Activated CD4-positive, alpha-beta T cell treated with anti-CD3 and anti-CD28 coated beads, Interleukin-2, amount 50 U/mL, for 48 hours (primary cell): ENCODE measurements around the gene NECTIN1.

Experiments
- DNase-seq, 2 experiments: peaks; one replicate each; pipeline ENCODE4 v3.0.0-alpha.2; 2020

Gene NECTIN1

DNA sequence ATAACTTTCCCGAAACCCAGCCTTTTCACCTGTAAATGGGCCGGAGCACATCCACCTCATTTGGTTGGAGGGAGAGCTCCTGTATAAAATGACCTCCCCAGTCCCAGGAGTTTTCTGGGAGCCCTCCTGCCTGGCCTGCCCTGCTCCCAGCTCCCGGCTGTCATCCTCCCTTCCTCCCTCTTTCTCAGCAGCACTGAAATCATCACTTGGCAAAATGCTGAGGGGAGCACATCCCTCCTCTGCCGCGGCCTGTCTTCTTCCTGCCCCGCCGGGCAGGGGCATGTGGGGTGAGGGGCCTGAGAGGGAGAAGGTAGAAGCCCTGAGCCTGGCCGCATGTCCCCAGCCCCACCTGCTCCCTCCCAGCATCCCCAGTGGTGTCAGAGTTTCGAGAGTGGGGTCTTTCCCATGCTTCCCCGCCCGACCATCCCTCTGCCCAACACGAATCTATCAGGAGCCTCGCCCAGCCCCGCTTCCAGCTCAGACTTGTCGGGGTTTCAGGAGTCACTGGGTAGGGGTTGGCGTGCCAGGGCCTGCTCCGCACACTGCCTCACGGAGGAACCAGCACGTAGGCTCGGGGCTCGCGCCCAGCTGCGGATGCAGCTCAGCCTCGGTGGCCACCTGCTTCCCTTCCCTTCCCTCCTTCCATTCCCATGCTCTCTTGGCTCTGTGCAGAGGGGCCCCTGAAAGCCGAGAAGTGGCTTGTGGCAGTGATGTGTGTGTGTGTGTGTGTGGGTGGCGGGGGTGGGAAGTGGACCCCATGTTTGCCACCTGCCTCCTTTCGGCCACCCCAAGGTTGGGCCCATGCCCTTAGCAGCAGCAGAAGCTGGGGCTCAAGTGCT, 37.1 kb downstream of the NECTIN1 start:
- DNase-seq, result no peak

DNA sequence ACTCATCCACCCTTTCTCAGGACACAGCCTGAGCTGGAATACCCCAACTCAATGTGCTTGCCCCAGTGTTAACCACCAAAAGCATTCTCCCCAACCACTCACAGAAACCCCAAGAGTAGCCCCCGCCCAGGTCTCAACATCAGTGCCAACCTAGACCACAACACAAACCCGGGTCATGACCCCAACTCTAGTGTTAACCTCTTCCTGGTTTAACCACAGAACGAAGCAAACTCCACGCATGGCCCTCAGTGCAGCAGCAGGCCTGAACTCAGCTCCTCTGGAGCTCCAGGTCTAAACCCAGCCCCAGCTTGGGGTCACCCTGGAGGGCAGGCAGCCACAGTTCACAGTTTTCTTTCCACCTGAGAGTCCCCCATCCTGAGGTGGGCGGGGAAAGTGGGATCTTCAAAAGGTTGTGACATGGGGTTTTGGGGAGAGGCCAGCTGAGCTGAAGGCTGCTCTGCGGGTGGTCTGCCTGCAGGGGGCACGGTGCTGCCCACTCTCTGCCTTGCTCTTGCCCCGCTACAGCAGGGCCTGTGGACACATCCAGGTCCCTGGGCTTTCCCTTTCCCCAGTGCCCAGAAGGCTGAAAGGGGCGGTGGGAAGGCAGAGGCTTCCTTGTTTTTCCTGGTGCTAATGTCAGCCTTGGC, 37.9 kb downstream of the NECTIN1 start:
- peak in 1 of 2 experiments; percentile 29 for DNase-seq

DNA sequence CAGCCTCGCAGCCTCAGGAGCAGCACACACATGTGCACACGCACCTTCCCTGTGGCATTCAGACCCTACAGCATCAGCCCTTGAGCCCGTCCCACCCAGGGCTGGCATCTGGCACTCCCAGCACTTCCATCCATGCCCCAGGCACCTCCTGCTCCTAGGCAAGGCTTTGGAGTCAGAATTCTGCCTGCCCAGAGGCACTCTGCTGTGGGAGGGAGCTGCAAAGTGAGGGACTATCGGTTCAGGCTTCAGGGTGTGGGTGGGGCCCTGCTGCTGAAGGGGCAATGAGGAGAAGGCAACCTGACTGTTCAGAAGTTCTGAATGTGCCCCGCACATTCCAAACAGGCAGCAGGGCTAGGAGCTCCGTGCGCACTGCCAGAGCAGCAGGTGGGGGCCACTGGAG, 39.7 kb downstream of the NECTIN1 start:
- DNase-seq, result no peak

DNA sequence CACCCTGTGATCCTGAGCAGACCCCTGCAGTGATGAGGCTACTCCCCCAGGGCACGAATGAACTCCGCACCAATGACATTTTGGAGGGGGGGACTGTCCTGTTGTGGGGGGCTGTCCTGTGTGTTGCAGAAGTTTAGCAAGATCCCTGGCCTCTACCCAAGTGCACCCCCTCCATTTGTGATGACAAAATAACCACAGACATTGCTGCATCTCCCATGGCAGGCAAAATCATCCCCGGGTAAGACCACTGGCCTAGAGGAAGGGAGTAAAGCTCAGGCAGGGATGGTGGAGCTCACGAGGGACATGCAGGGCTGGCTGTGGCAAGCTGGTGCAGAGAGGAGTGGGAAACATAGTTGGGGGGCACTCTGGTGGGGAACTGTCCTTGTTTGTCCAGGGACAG, 40.6 kb downstream of the NECTIN1 start:
- DNase-seq, result no peak

DNA sequence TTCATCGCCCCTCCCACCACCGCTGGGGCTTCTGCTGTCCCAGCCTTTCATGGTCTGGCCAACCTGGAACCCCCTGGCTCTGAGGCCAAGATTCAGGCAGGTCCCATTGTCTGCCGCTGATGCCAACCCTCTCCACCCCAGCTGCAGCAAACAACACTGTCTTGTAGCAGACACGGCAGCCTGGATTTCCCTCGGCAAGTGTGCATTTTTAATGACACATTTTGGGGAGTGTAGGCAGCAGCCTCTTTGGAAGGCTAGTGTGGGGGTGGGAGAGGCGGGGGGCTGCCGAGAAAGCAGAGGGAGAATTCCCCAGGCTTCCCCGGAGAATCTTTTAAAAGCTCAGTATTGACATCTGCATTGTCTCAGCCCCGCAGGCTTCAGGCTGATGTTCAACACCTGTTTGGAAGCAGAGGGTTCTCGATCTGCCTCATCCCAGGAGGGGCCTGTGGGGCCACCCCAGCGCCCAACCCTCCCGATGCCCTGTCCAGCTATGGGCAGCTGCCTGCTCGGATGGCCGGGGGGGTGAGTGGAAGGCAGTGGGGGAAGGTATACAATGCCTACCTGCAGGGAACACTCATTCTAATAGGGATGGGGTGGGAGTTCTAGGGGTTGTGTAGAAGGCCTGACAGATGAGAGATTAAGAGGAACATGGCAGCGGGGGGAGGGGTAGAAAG, 41.5 kb downstream of the NECTIN1 start:
- DNase-seq, result no peak

DNA sequence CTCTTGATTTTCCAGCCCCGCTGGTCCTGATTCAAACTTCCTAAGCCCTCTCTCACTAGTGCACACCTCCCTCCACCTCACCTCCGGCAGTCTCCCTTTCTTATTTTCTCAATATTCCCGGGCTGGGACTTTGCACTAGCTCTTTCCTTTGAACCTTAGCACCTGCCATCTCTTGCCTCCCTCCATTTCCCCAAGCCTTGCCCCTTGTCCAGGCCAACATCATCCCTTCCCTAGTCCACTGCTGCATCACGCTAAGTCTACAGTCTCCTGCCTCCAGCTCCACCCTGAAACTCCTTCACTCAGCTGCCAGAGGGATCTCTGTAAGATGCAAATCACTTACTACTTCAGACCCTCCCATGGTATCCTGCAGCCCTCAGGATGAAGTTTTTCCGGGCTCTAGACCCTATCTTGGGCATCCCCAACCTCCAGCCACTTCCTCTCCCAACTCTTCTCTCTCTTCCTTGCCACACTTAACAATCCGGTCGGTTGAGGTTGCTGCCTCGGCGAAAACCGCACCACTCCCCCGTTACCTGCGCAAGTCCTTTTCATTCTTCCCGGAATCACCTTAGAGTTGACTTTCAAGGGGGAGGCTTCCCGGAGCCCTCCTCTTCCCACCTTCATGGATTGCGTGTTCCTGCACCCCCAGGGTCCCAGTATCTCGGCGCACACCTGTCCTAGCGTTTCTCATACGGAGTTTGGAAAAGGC, 42.7 kb downstream of the NECTIN1 start:
- no peak for DNase-seq

DNA sequence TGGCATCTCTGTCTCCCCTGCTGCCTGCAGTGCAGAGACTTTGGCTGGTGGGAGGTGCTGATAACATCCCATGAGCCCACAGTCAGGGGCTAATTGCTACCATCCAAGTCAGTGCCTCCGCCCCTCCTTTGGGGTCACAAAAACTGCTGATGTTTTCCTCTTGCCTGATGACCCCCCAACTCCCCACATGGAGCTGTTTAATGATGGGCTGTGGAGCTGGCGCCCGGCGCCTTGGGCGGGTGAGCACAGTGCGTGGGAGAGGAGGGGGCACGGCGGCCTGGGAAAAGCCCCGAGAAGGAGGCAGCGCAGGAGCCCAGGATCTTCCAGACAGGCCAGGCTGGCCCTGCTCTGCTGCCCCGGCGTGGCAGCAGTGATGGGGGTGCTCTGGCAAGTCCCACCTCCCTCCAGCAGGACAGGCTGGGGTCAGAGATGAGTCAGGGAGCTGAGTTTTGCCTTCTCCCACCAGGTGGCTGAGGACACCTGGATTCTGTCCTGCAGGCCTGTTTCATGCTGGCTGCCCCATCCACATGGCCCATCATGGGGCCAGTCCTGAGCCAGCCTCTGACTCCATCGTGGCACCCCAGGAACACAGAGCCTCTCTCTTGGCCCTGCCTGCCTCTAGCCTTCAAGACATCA, 43.8 kb downstream of the NECTIN1 start:
- DNase-seq, result no peak

DNA sequence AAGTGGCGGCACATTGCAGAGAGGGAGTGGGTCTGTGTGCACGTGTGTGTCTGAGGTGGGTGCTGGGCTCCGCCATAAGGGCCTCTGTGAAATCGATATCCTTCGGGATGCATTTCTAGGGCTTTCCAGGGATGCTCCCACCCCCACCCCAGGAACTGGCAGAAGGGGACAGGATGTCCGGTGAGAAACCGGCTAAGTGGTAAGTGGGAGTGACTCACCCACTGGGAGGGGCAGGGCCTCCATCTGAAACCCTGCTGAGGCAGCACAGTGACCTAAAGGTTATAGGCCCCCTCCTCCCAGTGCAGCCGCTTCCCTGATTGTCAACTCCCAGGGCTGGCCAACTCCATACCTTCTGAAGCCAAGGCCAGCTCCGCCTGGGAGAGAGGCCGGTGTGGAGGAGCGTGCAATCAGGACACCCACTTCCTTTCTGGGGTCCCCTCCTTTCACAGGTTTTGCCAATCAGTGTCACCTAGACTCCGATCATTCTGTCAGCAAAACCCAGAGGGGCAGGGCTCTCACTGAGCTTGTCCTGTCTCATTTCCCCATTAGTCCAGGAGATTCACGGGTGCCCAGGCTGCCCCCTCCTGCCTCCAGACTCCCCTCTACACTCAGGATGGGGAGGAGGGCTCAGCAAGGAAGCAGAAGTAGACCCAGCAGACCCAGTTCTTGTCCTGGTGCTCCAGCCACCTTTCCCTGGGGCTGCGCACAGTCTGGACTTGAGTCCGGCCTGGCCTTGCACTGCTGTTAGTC, 44.5 kb downstream of the NECTIN1 start:
- no peak for DNase-seq

DNA sequence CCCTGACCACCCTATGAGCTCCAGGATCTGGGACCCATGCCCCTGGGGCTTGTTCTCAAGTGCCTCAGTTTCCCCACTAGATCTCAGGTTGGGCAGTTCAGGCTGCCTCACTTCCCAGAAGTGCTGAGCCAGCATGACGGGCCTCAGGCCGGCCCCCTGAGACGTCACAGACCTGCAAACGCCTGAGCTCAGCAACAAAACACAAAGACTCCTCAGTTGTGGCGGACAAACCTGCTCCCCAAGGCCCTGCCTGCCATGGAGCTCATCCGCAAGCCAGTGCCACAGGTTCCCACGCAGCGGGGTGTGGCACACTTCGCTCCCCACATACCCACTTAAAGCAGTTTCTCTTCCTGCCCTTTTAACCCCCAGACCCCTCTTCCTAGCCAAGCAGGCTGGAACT, 45.2 kb downstream of the NECTIN1 start:
- no peak for DNase-seq

DNA sequence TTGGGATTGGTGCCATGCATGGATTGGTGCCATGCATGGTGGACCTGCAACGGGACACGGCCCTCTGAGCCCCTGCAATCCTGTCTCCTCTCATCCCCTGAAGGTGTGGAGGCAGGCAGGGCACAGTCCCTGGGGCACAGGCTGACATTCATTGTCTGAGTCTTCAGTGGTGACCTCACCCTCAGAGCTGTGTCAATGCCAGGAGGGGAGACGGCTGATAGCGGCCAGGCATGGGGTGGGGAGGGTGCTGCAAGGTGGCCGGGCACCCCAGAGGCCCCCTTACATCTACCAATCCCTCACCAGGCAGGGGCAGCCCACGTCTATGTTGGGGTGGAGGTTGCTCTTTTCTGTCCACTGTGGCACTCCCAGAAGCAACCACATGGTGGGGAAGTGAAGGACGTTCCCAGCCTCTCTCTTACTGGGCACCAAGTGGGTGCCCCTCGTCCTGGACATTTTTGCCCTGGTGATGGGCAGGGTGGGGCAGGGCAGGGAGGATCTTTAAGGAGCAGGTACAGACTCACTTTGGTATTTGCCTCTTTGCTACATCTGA, 47.6 kb downstream of the NECTIN1 start:
- no peak for DNase-seq

DNA sequence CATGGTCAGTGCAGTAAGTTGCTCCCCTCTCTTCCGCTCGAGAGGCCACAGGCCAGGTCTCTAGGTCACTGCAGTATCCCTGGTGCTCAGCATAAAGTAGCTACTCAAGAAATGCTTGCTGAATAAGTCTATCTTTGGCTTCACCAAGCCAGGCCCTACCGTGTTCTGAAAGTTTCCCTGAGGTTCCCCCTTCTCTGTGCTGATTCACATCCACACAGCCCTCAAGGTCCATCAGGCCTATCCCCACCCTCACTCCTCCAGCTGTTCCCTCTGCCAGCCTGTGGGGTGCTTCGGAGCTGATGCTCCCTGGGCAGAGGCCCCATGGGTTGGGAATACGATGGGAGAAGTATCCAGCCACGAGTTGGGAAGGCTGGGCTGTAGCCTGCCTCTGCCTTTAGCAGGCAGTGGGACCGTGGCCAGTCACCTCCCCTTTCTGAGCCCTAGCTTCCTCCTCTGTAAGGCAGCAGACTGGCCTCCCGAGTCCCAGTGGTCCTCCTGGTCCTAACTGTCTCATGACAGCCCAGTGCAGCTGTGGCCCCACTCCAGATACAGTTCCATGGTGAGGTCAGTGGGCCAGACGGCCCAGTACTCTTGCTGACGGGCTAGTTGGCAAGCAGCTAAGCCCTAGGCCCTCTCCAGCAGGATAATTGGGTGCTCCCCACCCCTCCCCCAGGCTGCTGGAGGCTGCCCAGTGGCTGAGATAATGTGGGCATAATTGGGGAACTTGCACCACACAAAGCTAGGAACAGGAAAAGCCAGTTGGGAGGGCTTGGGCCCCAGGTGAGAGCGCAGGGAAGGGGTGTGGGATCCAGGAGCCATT, 48.2 kb downstream of the NECTIN1 start:
- no peak for DNase-seq

DNA sequence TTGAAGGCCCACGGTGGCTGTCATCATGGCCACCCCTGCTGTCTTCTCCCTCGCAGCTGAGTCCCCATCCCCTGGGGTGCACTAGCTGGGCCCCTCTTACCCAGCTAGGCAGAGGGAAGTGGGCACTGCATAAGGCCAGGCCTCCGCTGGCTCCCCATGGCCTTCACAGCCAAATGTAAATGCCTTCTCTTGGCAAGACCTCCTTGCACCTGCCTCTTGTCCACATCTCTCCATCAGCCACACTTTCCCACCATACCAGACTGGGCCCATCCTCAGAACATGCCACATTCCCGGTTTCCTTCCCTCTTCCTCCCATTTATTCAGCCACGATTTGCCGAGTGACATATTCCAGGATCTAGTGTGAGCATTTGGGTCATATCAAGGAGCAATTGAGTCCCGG, 49.7 kb downstream of the NECTIN1 start:
- no peak for DNase-seq

DNA sequence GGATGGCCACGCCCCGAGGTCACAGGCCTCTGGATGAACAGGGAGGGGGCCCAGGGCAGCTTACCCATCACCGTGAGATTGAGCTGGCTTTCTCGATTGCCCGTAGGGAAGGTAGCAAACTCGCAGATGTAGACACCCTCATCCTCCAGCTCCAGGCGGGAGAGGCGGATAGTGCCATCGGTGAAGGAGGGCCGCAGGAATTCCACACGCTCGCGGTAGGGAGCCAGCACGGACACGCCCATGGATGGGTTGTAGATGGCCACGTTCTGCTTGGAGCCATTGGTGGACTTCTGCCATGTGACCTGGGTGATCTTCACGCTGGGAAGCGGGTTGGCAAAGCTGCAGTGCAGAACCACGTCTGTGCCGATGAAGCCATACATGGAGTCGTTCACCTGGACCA, 50.6 kb downstream of the NECTIN1 start:
- DNase-seq, result no peak

DNA sequence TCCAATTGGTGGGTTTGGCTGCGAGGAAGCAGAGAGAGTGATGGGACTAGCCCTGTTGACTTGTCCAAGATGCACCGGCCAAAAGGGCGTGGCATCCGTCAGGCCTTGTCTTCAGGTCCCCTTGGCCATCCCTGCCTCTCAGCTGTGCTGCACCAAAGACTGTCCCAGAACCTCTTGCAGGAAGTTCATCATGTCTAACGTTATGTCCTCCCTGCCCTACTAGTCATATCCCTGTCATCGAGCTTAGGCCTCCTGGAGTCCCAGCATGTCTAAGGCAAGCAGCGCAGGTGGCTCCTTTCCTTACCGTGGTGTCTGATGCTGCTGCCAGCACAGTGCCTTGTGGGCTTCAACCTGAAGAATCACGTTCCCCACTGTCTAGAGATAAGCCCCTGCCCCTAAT, 51.2 kb downstream of the NECTIN1 start:
- no peak for DNase-seq

DNA sequence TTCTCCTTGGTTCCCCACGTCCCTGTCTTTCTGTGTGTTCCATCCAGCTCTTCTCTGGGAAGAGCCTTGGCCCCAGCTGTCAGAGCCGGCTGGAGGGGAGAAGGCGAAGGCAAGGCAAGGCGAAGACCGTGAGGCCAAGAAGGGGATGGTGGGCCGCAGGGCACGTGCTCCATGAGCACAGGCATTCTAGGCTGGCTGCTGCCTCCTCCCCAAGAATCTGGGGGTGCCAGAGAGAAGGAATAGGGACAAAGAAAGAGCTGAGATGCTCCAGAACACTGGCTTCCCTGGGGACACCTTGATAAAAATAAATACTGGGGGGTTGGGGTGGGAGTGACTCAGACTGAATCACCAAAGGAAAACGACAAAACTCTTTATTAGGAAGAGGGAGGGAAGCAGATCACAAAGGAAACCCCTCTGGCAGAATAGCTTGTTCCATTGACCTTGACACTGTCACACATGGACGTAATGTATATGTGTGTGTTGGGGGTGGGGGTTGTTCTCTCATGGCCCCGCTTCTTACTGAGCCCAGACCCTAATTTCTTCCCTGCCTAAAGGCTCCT, 52.5 kb downstream of the NECTIN1 start:
- DNase-seq, result no peak

DNA sequence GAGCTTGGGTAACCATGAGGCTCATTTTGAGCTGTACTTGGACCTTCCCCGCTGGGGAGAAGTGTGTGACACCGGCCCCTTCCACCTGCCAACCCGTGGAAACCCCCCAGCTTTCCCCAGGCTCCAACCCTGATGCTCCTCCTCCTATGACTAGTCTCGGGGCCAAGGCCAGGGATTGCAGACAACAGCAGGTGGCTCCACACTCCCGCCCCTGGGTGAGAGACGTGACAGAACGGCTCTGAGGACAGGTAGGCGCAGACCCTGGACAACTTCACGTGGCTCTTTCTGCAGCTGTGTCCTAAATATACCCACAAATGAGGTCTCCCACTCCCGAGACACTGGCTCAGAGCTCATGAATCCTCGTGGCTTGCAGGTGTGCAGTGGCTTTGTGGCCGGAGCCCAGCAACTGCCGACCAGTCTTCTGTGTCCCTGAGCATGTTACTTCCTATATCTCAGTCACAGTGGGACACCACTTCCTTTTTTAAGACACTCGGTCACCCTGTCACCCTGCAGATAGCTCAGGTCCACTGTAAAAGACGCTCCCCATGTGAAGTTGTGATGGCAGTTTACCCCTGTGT, 55.2 kb downstream of the NECTIN1 start:
- DNase-seq, result peak; percentile 37 to 47

DNA sequence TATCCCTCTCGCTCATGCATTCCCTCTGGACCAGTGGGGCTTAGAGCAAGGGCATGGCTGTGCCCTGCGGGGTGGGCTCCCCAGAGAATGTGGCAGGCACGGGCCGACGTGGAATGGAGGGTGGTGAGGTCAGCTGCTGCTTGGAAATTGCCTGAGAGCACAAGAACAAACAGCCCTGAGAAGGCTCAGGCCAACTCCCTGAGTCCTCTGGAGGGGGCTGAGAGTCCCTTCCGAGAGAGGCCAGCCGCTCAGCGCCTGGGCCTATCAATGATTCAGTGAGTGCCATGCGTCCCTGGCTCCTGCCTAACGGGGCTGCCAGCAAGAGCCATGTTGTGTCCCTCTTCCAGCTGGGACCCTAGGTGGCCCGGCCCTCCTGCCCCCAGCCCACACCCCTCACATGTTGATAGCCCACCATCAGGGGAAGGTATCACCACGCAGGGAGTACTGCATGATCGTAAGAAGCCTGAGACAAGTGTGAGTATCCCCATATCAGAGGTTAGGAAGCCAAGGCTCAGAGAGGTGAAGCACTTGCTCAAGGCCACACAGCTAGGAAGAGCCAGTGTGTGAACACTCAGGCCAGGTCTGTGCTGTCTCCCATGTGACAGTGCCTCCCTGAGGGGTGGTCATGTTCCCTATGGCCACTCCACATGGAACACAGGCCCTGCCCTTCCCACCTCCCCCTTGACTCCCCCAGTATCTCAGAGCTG, 55.8 kb downstream of the NECTIN1 start:
- DNase-seq, result no peak

DNA sequence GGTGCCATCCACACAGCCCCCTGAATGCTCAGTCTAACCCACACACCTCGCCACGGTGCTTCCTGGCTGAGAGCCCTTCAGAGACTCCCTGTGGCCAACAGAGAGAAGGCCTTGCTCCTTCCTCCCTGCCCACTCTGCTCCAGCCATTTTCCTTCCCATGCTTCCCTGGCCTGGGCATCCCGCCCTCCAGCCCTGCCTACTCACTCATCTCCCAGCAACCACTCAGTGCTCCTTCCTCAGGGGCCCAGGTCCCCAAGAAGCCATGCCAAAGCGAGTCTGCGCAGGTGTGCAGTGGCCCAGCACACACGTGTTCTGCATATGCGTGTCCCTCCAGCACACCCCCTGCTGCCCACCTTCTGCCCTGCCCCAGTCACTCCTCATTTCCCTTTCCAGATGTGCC, 56.4 kb downstream of the NECTIN1 start:
- DNase-seq, result no peak

DNA sequence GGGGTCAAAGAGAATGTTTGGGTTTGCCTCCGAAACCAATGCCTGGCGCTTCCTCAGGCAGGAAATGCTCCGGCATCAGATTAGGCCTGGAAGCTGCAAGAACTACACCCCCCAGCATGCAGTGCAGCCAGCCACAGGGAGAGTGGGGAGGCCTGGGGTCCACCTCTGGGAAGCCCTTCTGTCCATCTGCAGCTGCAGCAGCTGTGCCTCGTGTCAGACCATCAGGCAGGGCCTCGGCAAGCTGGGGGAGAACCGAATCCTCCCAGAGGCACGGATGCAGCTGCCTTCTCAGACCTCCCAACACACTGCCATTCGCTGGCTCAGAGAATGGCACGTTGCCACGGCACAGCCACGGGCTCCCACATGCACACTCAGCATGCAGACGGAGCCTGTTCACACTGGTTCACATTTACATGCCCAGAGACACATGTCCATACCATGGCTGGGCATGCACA, 57.4 kb downstream of the NECTIN1 start:
- no peak for DNase-seq
